Measurements from ENCODE around the gene PWWP2B. TPM values are rescaled to one million over a fixed set of nuclear protein-coding genes. Genes with fewer than 3 reads are reported as not detected.

Gene PWWP2B
- total and polyA plus RNA-seq, 2 experiments from 2014 or later, result 0.66 to 5.8 TPM

DNA sequence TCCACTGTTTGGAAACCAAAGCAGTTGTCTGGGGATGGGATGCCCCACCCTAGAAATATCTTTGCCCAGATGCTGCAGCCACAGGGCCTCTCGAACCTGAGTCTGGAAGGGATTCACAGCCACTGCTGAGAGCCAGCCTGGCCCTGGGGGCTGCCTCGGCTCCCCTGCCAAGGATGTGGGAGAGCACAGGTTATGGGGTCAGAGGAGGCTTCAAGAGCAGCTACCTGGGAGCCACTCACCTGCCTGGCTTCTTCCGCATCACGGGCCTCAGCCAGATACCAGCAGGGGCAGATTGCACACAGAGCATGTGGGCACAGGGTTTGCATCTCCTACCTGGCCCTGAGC, 5.4 kb upstream of the PWWP2B start:
- in situ Hi-C loops (cut with MboI), result no loop called here
- H3K27ac ChIP-seq, result no peak overlapping the region

DNA sequence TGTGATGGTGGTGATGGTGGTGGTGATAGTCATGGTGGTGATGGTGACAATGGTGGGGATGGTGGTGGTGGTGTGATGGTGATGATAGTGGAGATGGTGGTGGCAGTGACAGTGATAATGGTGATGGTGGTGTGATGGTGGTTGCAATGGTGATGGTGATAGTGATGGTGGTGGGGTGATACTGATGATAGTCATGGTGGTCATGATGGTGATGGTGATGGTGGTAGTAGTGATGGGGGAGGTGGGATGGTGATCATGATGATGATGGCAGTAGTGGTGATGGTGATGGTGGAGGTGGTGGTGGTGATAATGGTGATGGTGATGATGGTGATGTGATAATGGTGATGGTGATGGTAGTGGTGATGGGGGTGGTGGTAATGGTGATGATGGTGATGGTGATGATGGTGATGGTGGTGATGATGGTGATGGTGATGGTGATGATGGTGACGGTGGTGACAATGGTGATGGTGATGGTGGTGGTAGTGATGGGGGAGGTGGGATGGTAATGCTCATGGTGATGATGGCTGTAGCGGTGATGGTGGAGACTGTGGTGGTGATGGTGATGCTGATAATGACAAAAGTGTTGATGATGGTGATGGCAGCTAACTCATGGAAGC, 4.7 kb upstream of the PWWP2B start:
- no peak overlapping the region for H3K4me2 ChIP-seq (ENCODE audit: unreplicated experiment)
- H3K9ac ChIP-seq, result no peak overlapping the region
- in situ Hi-C loops (cut with MboI), result no loop called here
- H3K27ac ChIP-seq, result no peak overlapping the region
- H3K36me3 ChIP-seq (ENCODE audit: low read depth), result no peaks in the 10 kb centered on the region
- H4K20me1 ChIP-seq (ENCODE audit: insufficient read depth), result no peaks in the 10 kb centered on the region
- 0 out of 2 replicates have a peak, but pooled peaks cover 3% of the 10 kb centered on the region for H3K4me1 ChIP-seq (ENCODE audit: insufficient read depth)
- no peaks in the 10 kb centered on the region for H3F3A ChIP-seq (ENCODE audit: insufficient read depth)
- no peak overlapping the region for H2AFZ ChIP-seq
- 72 to 88% methylated on average over 2 of the region's 2 CpGs for WGBS, 2 experiments (ENCODE audit: low coverage in 1 of 2, low lambda C conversion rate in 2 of 2, missing lambda C conversion rate in 2 of 2)
- no peaks in the 10 kb centered on the region for H3K9me2 ChIP-seq (ENCODE audit: insufficient read depth)
- H3K9me3 ChIP-seq (ENCODE audit: low read depth), result no peaks in the 10 kb centered on the region
- H3K27me3 ChIP-seq (replicated peaks; ENCODE audit: insufficient read depth), result no peaks in the 10 kb centered on the region
- no peak for DNase-seq
- no peaks in the 10 kb centered on the region for H3K79me2 ChIP-seq (ENCODE audit: insufficient read depth)
- TF ChIP-seq EZH2 (IDR thresholded peaks at IDR 0.05; ENCODE audit: insufficient read depth, poor library complexity, severe bottlenecking) (no peak), EZH2phosphoT487 (IDR thresholded peaks at IDR 0.05; ENCODE audit: insufficient read depth, low read depth) (no peak)
- H3K4me3 ChIP-seq, result no peak overlapping the region

More for the DNA sequence above, 5.4 kb upstream of the PWWP2B start:
- 62 to 76% methylated on average over 2 to 4 of the region's 4 CpGs for whole genome bisulfite sequencing, 2 experiments (ENCODE audit: low coverage in 1 of 2, low lambda C conversion rate in 2 of 2, missing lambda C conversion rate in 2 of 2)
- H3F3A ChIP-seq (ENCODE audit: insufficient read depth), result no peaks in the 10 kb centered on the region
- H4K20me1 ChIP-seq (ENCODE audit: insufficient read depth), result no peaks in the 10 kb centered on the region
- no peak overlapping the region for H2AFZ ChIP-seq
- no peak for TF ChIP-seq EZH2 (IDR thresholded peaks at IDR 0.05; ENCODE audit: insufficient read depth, poor library complexity, severe bottlenecking)
- TF ChIP-seq EZH2phosphoT487 (IDR thresholded peaks at IDR 0.05; ENCODE audit: insufficient read depth, low read depth), result no peak
- no peaks in the 10 kb centered on the region for H3K9me2 ChIP-seq (ENCODE audit: insufficient read depth)
- no peaks in the 10 kb centered on the region for H3K79me2 ChIP-seq (ENCODE audit: insufficient read depth)
- 0 out of 2 replicates have a peak, but pooled peaks cover 3% of the 10 kb centered on the region for H3K4me1 ChIP-seq (ENCODE audit: insufficient read depth)
- no peaks in the 10 kb centered on the region for H3K9me3 ChIP-seq (ENCODE audit: low read depth)
- no peak overlapping the region for H3K4me3 ChIP-seq
- H3K36me3 ChIP-seq (ENCODE audit: low read depth), result no peaks in the 10 kb centered on the region
- no peak overlapping the region for H3K4me2 ChIP-seq (ENCODE audit: unreplicated experiment)
- no peak overlapping the region for H3K9ac ChIP-seq
- DNase-seq, result no peak
- no peaks in the 10 kb centered on the region for H3K27me3 ChIP-seq (replicated peaks; ENCODE audit: insufficient read depth)

DNA sequence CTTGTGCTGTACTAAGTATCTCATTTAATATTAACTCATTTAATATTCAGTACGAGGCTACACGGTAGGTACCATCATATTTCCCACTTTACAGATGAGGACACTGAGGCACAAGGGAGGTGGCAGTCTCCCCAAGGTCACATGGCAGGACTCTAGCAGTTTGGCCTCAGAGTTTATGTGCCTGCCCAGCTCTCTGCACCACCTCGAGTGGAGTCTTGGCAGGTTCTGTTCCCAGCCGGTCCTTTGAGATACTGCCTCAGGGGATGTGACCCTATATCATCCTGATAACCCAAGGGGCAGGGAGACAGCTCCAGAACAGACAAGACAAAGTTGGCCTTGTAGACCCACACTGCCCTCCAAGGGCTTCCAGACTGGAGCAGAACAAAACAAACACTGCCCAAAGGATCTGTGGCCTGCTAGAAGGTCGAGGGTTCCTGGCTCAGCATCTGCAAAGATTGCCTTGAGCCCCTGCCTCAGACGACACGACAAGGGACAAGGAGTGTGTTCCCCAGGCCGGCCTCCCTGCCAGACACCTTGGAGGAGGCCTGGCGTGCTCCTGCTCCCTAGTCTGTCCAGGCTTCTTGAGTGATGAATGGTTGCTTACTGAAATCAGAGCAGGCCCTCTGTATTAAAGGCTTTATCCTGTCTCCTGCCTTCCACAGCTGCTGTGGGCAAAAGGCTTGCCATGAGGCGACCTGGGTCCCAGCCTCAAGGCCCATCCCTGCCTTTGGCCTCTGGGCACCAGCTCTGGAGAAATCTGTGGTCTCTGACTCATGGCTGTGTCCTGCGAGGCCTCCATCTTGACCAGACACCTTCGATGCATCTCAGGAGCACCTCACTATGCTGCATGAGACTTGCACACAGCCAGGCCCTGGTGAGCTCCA, 3.9 kb upstream of the PWWP2B start:
- Histone ChIP-seq H3K27me3 (replicated peaks; ENCODE audit: insufficient read depth) (no peaks in the 10 kb centered on the region), H3F3A (ENCODE audit: insufficient read depth) (no peaks in the 10 kb centered on the region), H3K4me1 (ENCODE audit: insufficient read depth) (peaks cover 6% of the 10 kb centered on the region), H2AFZ (no peak overlapping the region), H3K4me2 (ENCODE audit: unreplicated experiment) (no peak overlapping the region), H3K27ac (no peak overlapping the region), H4K20me1 (ENCODE audit: insufficient read depth) (no peaks in the 10 kb centered on the region), H3K9ac (no peak overlapping the region), H3K9me2 (ENCODE audit: insufficient read depth) (no peaks in the 10 kb centered on the region), H3K79me2 (ENCODE audit: insufficient read depth) (no peaks in the 10 kb centered on the region), H3K9me3 (ENCODE audit: low read depth) (no peaks in the 10 kb centered on the region), H3K4me3 (no peak overlapping the region), H3K36me3 (ENCODE audit: low read depth) (no peaks in the 10 kb centered on the region)
- WGBS, 2 experiments (ENCODE audit: low coverage in 1 of 2, low lambda C conversion rate in 2 of 2, missing lambda C conversion rate in 2 of 2), result 67% methylated on average over 12 of the region's 12 CpGs
- in situ Hi-C loops (cut with MboI), result no loop called here
- peak; percentile 72 for DNase-seq
- TF ChIP-seq EZH2phosphoT487 (IDR thresholded peaks at IDR 0.05; ENCODE audit: insufficient read depth, low read depth) (no peak), EZH2 (IDR thresholded peaks at IDR 0.05; ENCODE audit: insufficient read depth, poor library complexity, severe bottlenecking) (no peak)

DNA sequence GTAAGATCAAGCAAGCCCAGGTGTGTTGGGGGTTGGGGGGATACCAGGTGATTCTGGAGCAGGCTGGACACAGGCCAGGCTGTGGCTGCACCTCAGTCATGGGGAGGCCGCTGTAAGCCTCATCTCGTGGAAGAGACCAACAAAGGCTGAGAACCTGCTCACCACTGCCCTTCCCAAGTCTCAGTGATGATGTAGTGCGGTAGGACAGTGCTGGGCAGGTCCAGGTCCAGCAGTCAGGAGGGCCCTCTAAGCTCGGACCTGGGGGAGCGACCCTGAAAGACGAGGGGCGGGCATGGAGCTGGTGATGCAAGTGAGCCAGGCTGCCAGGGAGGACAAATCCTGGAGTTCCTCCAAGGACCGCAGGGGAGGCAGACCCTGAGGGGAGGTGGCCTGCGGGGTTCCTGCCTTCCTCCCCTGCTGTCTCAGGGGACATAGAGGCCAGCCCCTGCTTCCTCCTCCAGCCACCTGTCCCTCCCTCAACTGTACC, 3.3 kb upstream of the PWWP2B start:
- Histone ChIP-seq H3K4me3 (no peak overlapping the region), H3K9ac (no peak overlapping the region), H3K9me3 (ENCODE audit: low read depth) (no peaks in the 10 kb centered on the region), H3K9me2 (ENCODE audit: insufficient read depth) (no peaks in the 10 kb centered on the region), H3K27me3 (replicated peaks; ENCODE audit: insufficient read depth) (no peaks in the 10 kb centered on the region), H2AFZ (no peak overlapping the region), H3K4me2 (ENCODE audit: unreplicated experiment) (no peak overlapping the region), H3K36me3 (ENCODE audit: low read depth) (no peaks in the 10 kb centered on the region), H3K27ac (no peak overlapping the region), H3F3A (ENCODE audit: insufficient read depth) (no peaks in the 10 kb centered on the region), H4K20me1 (ENCODE audit: insufficient read depth) (no peaks in the 10 kb centered on the region), H3K4me1 (ENCODE audit: insufficient read depth) (peaks cover 10% of the 10 kb centered on the region), H3K79me2 (ENCODE audit: insufficient read depth) (no peaks in the 10 kb centered on the region)
- in situ Hi-C loops (cut with MboI), result no loop called here
- DNase-seq, result no peak
- WGBS, 2 experiments (ENCODE audit: low coverage in 1 of 2, low lambda C conversion rate in 2 of 2, missing lambda C conversion rate in 2 of 2), result 57 to 74% methylated on average over 9 of the region's 9 CpGs
- no peak for TF ChIP-seq EZH2 (IDR thresholded peaks at IDR 0.05; ENCODE audit: insufficient read depth, poor library complexity, severe bottlenecking)
- TF ChIP-seq EZH2phosphoT487 (IDR thresholded peaks at IDR 0.05; ENCODE audit: insufficient read depth, low read depth), result no peak
